GM19468 (cell line): ENCODE data around the gene LILRA1.
"Not testable (repeated sequence)": the region's sequence is repeated elsewhere in the genome, so short reads cannot be mapped to it uniquely, and the experiment has no call there.

ENCODE experiments used
- ATAC-seq: cut with Tn5 transposase; IDR thresholded peaks from one replicate; pipeline ENCODE4 v1.9.1; 2021; ENCODE audit warnings: mild to moderate bottlenecking, moderate library complexity, moderate number of reproducible peaks; ENCODE audit not compliant: unreplicated experiment; ENCODE audit errors: extremely low read depth

The LILRA1 gene

DNA sequence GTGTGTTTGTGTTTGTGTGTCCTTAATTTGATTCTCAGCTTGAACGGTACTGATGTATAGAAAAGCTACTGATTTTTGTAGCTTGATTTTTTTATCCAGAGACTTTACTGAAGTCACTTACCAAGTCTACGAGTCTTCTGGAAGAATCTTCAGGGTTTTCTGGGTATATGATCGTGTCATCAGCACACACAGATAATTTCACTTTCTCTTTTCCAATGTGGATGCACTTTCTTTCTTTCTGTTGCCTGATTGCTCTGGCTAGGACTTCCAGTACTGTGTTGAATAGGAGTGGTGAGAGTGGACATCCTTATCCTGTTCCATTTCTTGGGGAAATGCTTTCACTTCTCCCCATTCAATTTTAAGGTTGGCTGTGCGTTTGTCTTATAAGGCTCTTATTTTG lies 29.0 kb downstream of the LILRA1 start:
- no peak for ATAC-seq

GRCh38 chr19:54624234-54624633 lies 30.8 kb downstream of the LILRA1 start:
- not testable (repeated sequence) for ATAC-seq

GRCh38 chr19:54624934-54625730 lies 31.7 kb downstream of the LILRA1 start:
- ATAC-seq, result peak; percentile 30

GRCh38 chr19:54626757-54627156 lies 33.3 kb downstream of the LILRA1 start:
- no peak for ATAC-seq

DNA sequence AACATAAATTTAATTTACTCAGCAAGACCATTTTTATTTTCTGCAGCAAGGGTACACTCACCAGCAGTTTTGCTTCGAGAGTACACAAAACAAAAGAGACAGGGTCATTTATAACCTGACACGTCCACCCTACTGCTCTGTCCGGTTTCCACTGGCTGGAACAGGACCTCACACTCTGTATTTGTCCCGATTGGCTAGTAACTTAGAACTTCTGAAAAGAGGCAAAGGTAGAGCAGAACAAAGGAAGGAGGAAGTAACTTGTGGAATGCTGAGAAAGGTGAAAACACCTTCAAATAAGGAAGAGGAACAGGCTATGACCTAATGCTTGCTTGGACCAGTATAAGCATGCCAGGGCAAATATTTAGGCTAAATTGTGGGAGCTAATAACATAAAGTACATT lies 34.5 kb downstream of the LILRA1 start:
- ATAC-seq, result not testable (repeated sequence)

DNA sequence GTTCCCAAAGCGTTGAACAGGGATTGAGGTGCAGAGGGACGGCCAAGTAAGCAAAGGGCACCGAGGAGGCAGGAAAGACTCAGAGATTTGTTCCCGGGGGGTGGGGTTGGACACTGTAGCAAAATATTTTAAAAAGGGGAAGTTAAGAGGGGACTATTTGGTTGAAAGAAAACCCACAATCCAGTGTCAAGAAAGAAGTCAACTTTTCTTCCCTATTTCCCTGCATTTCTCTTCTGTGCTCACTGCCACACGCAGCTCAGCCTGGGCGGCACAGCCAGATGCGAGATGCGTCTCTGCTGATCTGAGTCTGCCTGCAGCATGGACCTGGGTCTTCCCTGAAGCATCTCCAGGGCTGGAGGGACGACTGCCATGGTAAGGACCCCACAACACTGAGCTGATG lies 36.8 kb downstream of the LILRA1 start, which contains the start of gene LILRB1:
Gene LILRB1, plus strand, starts transcription at position 223 of the 400 bp plus-strand sequence. CDS start 590 bp downstream, outside the sequence.
- not testable (repeated sequence) for ATAC-seq

- ATAC-seq, result no peak
Measured at GRCh38 chr19:54630782-54631181, 37.4 kb downstream of the LILRA1 start.

GRCh38 chr19:54631489-54632337 lies 38.3 kb downstream of the LILRA1 start:
- not testable (repeated sequence) for ATAC-seq

GRCh38 chr19:54632517-54632916 lies 39.1 kb downstream of the LILRA1 start:
- ATAC-seq, result not testable (repeated sequence)

- no peak for ATAC-seq
Measured at GRCh38 chr19:54633401-54633800, 40.0 kb downstream of the LILRA1 start.

- not testable (repeated sequence) for ATAC-seq
Measured at GRCh38 chr19:54636081-54636480, 42.6 kb downstream of the LILRA1 start.

- no peak for ATAC-seq
Measured at GRCh38 chr19:54638683-54639082, 45.3 kb downstream of the LILRA1 start.

DNA sequence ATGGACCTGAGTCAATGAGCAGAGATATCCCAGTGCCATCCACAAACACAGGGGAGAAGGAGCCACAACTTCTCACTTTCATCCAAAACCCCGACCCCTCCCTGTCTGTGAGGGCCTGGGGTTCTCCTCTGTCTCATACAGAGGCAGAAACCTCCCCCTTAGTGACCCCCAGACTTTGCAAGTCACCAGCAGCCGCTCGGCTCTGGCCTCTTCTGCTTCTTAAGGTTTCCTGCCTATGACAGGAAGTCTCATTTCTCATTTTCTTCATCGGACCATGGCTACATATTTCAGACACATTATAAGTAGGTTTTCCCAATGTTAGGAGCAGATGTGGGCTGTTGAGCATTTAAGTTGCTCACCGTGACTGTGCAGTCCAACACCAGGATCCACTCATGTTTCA lies 49.5 kb downstream of the LILRA1 start:
- not testable (repeated sequence) for ATAC-seq

DNA sequence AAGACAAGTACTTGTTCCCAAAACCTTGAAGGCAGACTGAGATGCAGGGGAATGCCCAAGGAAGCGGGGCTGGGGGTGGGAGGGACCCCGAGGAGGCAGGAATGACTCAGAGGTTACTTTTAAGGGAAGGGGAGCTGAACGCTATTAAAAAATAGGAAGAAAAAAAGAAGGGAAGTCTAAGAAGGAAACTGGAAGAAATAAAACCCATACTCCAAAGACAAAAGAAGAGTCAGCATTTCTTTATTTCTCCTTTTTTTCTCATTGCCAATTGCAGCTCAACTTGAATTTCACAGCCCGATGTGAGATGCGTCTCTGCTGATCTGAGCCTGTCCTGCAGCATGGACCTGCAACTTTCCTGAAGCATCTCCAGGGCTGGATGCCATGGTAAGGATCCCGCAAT lies 50.2 kb downstream of the LILRA1 start:
- ATAC-seq, result not testable (repeated sequence)

DNA sequence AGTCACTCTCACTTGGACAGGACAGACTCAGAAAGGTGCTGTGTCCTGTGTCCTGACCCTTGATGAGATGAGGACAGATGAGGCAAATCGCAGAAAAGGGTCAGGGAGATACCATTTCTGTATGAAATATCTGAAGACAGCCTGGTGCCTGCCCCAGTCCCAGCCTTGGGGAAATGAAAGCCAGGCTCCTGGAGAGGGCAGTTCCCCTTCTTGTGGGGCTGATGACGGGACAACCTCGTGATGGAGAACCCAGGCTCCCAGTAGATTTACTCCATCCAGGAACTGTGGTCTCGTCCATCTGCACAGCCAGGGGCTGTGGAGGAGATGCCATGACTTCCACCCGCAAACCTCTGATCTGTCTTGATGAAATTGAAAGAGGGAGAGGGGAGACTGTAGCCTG lies 50.6 kb downstream of the LILRA1 start:
- ATAC-seq, result no peak

DNA sequence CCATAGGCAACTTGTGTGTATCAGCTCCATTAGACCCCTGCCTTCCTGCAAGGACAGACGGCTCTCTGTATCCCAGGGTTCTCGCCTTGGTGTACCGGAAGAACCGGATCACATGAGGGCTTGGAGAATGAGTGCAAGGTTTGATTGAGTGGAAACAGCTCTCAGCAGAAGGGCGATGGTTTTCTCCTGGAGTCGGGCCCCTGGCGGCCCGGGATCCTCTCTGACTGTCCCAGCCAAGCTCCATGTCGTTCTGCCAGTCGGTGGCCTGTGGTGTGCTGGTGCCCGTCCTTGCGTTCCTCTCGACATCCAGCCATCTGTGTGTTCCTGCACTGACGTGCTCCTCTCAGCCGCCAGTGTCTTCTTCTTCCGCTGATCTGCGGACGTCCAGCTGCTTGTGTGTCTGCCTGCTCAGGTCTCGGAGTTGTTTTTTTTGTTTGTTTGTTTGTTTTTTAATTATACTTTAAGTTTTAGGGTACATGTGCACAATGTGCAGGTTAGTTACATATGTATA lies 53.0 kb downstream of the LILRA1 start:
- ATAC-seq, result no peak

GRCh38 chr19:54648129-54648528 lies 54.7 kb downstream of the LILRA1 start:
- ATAC-seq, result no peak

DNA sequence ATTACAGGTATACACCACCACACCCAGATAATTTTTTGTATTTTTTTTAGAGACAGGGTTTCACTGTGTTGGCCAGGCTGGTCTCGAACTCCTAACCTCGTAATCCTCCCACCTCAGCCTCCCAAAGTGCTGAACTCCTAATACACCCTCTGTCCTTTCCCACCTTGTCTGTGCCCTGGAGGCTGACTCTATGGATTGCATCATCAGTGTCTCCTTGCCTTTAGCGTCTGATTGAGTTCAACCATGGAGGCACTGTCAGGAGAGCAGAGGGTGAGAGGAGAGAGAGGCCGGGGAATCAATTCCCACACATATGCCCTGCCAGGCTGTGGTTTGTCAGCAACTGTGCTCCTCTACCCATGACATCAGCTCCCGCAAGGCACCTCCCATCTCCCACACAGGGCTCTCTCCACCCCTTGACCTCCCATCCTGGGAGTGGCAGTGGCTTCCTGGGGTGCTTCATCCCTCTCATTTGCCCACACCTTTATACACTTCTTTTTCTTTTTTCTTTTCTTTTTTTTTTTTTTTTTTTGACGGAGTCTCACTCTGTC lies 56.8 kb downstream of the LILRA1 start:
- no peak for ATAC-seq
